ENCODE measurements around the gene CAPN5.

The CAPN5 gene

DNA sequence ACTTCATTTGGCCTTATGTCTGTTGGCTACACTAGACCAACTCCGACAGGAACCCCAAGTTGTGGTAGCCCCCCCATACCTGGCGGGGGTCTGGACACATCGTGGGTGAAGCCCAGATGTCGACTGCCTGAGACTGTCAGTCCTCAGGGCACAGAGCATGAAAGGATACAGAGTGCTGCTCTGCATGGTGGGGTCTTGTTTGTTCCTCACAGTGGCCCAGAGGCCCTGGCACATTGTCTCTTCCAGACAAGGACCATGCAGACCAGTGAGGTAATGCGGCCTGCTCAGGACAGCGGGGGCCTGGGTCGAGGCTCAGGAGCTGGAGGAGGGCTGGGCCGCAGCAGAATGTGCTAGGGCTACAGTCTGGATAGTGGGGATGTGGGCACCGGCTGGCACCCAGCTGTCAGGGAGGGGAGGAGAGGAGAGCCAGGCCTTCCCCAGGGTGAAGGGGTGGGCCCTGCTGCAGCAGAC lies 14.6 kb downstream of the CAPN5 start:
- DNase-seq (ENCODE audit: low spot score) = peak; percentile 42
- H3K36me3 ChIP-seq (ENCODE audit: low read depth) = no peaks in the 10 kb centered on the region
- H3K27ac ChIP-seq (ENCODE audit: poor library complexity, severe bottlenecking) = no peak overlapping the region
- no peaks in the 10 kb centered on the region for H3K27me3 ChIP-seq (ENCODE audit: insufficient read depth, poor library complexity, severe bottlenecking)
- no peaks in the 10 kb centered on the region for H3K4me1 ChIP-seq (ENCODE audit: insufficient read depth, poor library complexity, severe bottlenecking)
- no peaks in the 10 kb centered on the region for H3K9me3 ChIP-seq (ENCODE audit: severe bottlenecking)
- H3K4me3 ChIP-seq (ENCODE audit: severe bottlenecking) = no peak overlapping the region
- ATAC-seq (ENCODE audit: low read depth) = no peak
- TF ChIP-seq, protein P1, sequence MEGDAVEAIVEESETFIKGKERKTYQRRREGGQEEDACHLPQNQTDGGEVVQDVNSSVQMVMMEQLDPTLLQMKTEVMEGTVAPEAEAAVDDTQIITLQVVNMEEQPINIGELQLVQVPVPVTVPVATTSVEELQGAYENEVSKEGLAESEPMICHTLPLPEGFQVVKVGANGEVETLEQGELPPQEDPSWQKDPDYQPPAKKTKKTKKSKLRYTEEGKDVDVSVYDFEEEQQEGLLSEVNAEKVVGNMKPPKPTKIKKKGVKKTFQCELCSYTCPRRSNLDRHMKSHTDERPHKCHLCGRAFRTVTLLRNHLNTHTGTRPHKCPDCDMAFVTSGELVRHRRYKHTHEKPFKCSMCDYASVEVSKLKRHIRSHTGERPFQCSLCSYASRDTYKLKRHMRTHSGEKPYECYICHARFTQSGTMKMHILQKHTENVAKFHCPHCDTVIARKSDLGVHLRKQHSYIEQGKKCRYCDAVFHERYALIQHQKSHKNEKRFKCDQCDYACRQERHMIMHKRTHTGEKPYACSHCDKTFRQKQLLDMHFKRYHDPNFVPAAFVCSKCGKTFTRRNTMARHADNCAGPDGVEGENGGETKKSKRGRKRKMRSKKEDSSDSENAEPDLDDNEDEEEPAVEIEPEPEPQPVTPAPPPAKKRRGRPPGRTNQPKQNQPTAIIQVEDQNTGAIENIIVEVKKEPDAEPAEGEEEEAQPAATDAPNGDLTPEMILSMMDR (IDR thresholded peaks at IDR 0.05; ENCODE audit: poor library complexity, severe bottlenecking) = no peak

DNA sequence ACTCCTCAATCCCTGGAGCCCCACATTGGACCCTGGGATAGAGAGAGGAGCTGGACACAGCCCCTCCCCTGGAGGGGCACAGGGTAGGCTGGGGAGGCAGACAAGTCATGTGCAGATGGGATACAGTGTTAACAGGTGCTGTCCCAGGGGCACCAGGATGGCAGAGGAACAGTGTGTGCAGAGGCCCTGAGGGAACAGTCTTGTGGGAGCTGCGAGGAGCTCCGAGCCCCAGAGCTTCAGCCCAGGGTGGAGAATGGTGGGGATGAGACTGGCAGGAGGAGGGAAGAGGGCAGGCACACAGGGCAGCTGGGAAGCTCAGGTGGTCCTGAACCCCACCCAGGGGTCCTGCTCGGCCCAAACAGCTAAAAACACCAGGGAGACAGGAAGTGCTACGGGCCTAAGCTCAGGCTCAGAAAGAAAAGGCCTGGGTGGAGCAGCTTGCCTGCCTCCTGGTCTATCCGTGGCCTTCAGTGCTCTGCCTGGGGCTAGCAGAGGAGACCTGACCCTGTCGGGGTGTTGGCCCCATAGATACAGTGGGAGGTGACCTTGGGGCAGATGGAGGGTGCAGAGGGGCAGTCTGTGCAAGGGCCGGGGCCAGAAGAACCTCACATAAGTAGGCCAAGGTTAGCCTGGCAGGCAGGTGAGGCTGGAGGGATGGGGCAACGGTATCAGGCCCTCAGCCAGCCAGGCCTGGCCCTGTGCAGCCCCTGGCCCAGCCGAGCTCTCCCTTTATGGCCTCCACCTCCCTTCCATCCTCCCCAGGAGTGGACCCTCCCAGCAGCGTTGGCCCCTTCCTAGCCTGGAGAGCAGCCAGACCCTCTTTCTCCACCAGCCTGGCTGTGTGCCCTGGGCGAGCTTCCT lies 15.4 kb downstream of the CAPN5 start:
- peak; percentile 34 for DNase-seq (ENCODE audit: low spot score)
- Histone ChIP-seq H3K27me3 (ENCODE audit: insufficient read depth, poor library complexity, severe bottlenecking) (no peaks in the 10 kb centered on the region), H3K36me3 (ENCODE audit: low read depth) (no peaks in the 10 kb centered on the region), H3K27ac (ENCODE audit: poor library complexity, severe bottlenecking) (no peak overlapping the region), H3K4me1 (ENCODE audit: insufficient read depth, poor library complexity, severe bottlenecking) (no peaks in the 10 kb centered on the region), H3K4me3 (ENCODE audit: severe bottlenecking) (no peak overlapping the region), H3K9me3 (ENCODE audit: severe bottlenecking) (no peaks in the 10 kb centered on the region)
- TF ChIP-seq, protein P1 (IDR thresholded peaks at IDR 0.05; ENCODE audit: poor library complexity, severe bottlenecking) = no peak
- no peak for ATAC-seq (ENCODE audit: low read depth)

DNA sequence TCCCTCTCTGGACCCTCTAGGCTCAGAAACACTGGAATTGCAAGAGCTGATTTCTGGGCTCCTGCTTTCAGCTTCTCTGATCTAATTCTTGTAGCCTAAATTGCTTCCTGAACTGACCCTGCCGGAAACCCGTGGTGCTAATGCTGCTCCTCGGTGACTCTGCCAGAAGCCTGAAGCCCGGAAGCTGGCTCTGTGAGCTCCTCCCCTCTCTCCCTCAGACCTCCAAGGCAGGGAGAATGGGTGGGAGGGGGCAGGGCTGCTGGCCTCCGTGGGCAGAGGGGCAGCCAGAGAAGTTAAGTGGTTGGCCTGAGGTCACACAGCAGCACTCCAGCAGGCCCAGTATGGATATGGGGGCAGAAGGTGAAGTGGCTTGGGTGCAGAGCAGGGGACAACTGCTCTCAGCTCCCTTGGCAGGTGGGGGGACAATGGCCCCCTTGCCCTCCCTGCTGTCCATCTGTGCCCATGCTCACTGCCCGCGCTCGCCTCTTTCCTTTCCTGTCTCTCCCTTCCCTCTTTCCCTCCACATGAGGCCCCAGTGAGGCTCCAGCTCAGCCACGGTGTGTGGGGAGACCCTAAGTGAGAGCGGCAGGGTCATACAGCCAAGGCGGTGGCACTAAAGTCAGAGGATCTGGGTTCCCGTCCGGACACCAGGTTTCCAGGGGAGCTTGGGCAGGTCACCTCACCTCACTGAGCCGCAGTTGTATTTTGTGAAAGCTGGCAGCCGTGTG lies 16.2 kb downstream of the CAPN5 start:
- Histone ChIP-seq H3K9me3 (ENCODE audit: severe bottlenecking) (no peaks in the 10 kb centered on the region), H3K4me3 (ENCODE audit: severe bottlenecking) (no peak overlapping the region), H3K27ac (ENCODE audit: poor library complexity, severe bottlenecking) (no peak overlapping the region), H3K36me3 (ENCODE audit: low read depth) (no peaks in the 10 kb centered on the region), H3K4me1 (ENCODE audit: insufficient read depth, poor library complexity, severe bottlenecking) (no peaks in the 10 kb centered on the region), H3K27me3 (ENCODE audit: insufficient read depth, poor library complexity, severe bottlenecking) (no peaks in the 10 kb centered on the region)
- TF ChIP-seq, protein P1 (IDR thresholded peaks at IDR 0.05; ENCODE audit: poor library complexity, severe bottlenecking) = no peak
- DNase-seq (ENCODE audit: low spot score) = peak; percentile 49
- ATAC-seq (ENCODE audit: low read depth) = no peak

DNA sequence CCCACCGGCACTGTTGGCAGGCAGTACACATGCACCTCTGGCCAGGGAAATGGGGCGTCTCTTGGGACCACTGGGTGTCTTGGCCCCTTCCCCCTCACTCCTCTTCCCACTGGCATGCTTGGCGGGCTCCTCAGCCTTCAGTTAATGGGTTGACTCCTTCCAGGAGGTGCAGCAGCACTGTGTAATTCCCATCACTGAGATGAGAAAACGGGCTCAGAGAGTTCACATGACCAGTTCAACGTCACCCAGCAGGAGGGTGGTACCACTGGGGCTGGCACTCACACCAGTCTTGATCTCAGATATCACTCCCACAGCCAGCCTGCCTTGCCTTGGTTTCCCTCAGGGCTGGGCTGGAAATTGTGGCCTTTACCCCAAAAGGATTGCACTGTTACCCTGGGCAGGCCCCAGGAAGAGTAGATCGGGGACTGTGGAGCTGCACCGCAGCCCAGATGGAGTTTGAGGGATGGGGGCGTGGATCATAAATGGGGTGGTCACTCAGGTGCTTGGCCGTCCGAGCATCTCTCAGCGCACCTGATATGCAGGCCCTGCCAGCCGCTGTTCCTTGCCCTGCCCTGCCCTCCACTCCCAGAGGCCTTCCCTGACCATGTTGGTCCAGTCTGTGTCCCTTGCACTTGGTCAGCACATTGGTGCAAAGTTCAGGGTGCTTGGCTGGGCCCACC lies 16.9 kb downstream of the CAPN5 start:
- peak; percentile 45 for DNase-seq (ENCODE audit: low spot score)
- H3K4me3 ChIP-seq (ENCODE audit: severe bottlenecking) = no peak overlapping the region
- no peaks in the 10 kb centered on the region for H3K27me3 ChIP-seq (ENCODE audit: insufficient read depth, poor library complexity, severe bottlenecking)
- no peaks in the 10 kb centered on the region for H3K36me3 ChIP-seq (ENCODE audit: low read depth)
- no peaks in the 10 kb centered on the region for H3K4me1 ChIP-seq (ENCODE audit: insufficient read depth, poor library complexity, severe bottlenecking)
- TF ChIP-seq, protein P1 (IDR thresholded peaks at IDR 0.05; ENCODE audit: poor library complexity, severe bottlenecking) = no peak
- no peak for ATAC-seq (ENCODE audit: low read depth)
- H3K9me3 ChIP-seq (ENCODE audit: severe bottlenecking) = no peaks in the 10 kb centered on the region
- no peak overlapping the region for H3K27ac ChIP-seq (ENCODE audit: poor library complexity, severe bottlenecking)
